Measurements from ENCODE around the gene MYMX.

DNA sequence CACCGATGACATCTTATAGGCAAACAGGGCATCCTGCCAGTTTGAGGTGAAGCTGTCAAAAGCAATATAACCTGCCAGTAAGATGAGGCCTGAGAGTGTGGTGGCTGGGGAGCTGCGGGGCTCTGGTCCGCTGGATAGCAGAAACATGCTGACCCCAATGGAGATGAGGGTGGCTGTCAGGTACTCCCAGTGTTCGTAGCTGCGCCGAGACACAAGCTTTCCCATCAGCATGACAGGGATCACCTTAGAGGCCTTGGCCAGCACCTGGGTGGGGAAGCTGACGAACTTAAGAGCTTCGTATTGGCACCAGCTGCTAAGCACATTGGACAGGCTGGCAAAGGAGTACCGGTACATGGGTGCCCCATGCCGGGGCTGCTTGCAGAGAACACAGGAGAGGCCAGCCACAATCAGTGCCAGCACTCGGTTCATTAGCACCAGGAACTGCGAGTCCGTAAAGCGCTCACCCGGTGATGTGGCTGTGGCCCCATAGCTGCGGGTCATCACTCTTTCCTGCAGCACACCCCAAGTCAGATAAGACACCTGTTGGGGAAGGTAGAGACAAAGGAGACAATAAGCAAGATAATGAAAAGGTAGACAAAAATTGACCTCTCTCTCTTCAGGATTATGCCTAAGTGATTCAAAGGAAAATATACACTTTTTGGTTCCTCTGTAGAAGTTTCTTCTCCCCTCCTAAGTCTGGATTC, 38.5 kb downstream of the MYMX start:
- TF ChIP-seq ZNF175 (tag by site-specific recombination; IDR thresholded peaks at IDR 0.05), result no peak
- TF ChIP-seq, protein P1, sequence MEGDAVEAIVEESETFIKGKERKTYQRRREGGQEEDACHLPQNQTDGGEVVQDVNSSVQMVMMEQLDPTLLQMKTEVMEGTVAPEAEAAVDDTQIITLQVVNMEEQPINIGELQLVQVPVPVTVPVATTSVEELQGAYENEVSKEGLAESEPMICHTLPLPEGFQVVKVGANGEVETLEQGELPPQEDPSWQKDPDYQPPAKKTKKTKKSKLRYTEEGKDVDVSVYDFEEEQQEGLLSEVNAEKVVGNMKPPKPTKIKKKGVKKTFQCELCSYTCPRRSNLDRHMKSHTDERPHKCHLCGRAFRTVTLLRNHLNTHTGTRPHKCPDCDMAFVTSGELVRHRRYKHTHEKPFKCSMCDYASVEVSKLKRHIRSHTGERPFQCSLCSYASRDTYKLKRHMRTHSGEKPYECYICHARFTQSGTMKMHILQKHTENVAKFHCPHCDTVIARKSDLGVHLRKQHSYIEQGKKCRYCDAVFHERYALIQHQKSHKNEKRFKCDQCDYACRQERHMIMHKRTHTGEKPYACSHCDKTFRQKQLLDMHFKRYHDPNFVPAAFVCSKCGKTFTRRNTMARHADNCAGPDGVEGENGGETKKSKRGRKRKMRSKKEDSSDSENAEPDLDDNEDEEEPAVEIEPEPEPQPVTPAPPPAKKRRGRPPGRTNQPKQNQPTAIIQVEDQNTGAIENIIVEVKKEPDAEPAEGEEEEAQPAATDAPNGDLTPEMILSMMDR (tag by site-specific recombination; IDR thresholded peaks at IDR 0.05), result no peak
- TF ChIP-seq, protein P2, sequence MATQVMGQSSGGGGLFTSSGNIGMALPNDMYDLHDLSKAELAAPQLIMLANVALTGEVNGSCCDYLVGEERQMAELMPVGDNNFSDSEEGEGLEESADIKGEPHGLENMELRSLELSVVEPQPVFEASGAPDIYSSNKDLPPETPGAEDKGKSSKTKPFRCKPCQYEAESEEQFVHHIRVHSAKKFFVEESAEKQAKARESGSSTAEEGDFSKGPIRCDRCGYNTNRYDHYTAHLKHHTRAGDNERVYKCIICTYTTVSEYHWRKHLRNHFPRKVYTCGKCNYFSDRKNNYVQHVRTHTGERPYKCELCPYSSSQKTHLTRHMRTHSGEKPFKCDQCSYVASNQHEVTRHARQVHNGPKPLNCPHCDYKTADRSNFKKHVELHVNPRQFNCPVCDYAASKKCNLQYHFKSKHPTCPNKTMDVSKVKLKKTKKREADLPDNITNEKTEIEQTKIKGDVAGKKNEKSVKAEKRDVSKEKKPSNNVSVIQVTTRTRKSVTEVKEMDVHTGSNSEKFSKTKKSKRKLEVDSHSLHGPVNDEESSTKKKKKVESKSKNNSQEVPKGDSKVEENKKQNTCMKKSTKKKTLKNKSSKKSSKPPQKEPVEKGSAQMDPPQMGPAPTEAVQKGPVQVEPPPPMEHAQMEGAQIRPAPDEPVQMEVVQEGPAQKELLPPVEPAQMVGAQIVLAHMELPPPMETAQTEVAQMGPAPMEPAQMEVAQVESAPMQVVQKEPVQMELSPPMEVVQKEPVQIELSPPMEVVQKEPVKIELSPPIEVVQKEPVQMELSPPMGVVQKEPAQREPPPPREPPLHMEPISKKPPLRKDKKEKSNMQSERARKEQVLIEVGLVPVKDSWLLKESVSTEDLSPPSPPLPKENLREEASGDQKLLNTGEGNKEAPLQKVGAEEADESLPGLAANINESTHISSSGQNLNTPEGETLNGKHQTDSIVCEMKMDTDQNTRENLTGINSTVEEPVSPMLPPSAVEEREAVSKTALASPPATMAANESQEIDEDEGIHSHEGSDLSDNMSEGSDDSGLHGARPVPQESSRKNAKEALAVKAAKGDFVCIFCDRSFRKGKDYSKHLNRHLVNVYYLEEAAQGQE (tag by site-specific recombination; IDR thresholded peaks at IDR 0.05), result peak; percentile 74
- no peak for TF ChIP-seq ZNF239 (tag by site-specific recombination; IDR thresholded peaks at IDR 0.05)
- TF ChIP-seq SP7 (tag by site-specific recombination; IDR thresholded peaks at IDR 0.05), result no peak
- TF ChIP-seq ZNF341 (tag by site-specific recombination; IDR thresholded peaks at IDR 0.05; ENCODE audit: low read depth), result no peak
- TF ChIP-seq YY1 (tag by site-specific recombination; IDR thresholded peaks at IDR 0.05), result no peak
- TF ChIP-seq, protein P3, sequence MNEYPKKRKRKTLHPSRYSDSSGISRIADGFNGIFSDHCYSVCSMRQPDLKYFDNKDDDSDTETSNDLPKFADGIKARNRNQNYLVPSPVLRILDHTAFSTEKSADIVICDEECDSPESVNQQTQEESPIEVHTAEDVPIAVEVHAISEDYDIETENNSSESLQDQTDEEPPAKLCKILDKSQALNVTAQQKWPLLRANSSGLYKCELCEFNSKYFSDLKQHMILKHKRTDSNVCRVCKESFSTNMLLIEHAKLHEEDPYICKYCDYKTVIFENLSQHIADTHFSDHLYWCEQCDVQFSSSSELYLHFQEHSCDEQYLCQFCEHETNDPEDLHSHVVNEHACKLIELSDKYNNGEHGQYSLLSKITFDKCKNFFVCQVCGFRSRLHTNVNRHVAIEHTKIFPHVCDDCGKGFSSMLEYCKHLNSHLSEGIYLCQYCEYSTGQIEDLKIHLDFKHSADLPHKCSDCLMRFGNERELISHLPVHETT (tag by site-specific recombination; IDR thresholded peaks at IDR 0.05), result no peak

Measured in HEK293 (cell line).